ENCODE data around the gene TSHZ2.

TSHZ2 gene

DNA sequence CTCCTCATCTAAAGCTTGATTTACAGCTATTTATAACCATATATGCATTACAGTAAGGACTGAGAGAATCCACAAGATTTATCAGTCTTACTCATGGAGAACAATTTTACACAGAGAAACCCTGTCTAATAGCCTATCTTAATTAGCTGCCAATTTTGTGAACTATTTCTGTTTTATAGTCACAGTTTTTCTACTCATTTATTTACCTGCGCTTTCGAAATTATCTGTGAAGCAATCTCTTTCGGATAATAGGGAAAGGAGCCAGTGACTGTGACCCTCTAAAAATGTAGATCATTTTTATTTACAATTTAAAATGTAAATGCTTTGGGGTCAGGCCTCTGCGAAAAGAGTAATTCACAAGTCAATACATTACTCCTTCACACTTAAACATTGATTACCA lies 98.1 kb downstream of the TSHZ2 start:
- no peak for DNase-seq

DNA sequence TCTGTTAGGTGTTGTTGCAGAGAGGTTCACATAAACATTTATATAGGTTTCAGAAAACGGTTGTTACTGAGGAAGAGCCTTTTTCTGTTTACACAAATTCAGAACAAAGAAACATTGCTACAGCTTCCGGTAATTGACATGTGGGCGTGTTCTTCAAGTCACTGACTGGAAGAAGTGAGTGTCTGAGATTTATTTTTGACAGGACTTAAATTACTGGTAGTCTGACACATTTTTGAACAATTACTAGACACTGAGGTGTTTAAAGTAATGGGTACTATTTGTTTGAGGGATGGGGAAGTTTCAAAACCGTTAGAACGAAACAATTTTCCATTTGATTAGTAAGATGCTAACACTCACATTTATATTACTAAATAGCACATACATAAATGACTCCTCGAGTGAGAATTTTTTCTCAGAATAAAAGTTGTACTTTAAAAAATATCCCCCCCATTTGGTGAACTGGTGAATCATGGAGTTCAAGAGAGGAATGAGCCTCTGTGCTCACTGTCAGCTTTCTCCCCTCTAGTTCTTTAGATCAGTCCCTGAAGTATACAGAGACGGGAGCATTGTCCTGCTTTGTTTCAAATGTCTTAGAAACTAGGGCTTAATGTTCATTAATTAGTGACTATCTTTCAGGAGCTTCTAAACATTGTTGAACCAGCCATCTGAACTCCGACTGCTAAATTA lies 98.7 kb downstream of the TSHZ2 start:
- DNase-seq = no peak

DNA sequence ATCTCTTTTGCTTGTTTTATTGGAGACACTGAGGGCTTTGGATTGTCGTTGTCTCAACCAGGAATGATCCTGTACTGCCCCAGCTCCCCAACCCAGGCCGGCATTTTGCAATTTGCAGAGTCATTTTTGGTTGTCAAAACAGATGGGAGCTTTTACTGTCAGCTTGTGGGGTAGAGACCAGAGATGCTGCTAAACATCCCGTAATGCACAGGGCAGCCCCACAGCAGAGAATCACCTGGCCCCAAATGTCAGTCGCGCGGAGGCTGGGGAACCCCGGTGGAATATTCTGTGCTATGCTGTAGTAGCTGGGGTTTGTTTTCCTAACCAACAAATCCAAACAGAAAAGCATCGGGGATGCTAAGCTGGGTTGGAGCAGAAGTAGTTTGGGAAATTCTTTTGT lies 99.7 kb downstream of the TSHZ2 start:
- no peak for DNase-seq

DNA sequence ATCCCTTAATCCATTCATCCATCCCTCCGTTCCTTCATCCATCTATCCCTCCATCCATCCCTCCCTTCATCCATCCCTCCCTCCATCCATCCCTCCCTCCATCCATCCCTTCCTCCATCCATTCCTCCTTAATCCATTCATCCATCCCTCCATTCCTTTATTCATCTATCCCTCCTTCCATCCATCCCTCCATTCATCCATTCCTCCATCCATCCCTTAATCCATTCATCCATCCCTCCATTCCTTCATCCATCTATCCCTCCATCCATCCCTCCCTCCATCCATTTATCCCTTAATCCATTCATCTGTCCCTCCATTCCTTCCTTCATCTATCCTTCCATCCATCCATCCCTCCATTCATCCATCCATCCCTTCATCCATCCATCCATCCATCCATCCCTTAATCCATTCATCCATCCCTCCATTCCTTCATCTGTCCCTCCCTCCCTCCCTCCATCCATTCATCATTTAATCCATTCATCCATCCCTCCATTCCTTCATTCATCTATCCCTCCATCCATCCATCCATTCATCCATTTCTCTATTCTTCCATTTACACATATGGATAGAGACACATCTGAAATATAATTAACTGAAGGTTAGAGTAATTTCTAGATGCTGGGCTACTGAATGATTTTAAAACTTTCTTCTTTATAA lies 100.9 kb downstream of the TSHZ2 start:
- DNase-seq = no peak

DNA sequence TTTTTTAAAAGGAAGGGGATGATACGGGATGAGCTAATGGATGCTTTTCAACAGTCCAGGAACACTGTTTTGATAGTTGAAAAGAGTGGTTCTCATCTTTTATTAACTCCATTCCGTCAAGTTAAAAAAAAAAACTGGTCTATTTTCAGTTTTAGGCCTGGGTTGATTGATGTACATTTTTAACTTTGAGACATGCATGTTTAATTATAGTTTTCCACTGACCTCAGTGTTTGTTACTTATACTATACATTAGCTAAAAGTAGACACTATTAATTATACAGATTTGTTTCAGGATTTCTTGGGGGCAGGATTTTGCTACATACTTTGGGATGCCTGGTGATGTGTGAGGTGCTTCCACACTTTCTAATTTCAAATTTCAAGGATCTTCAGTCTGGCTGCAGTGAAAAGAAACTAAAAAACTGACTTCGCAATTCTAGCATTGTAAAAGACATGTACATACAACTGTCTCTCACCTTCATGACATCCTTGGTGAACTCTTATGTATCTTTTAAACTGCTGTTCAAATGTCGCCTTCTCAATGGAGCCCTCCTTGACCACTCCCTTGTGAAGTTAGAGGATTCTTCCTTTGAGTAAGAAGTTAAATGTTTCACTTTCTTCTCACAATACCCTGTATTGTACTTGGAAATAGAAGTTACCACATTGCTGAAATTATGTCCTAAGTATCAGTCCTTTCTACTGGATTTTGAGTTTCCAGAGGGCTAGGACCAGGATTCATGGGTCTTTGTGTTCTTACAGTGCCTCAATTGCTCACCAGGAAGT lies 101.7 kb downstream of the TSHZ2 start:
- no peak for DNase-seq

DNA sequence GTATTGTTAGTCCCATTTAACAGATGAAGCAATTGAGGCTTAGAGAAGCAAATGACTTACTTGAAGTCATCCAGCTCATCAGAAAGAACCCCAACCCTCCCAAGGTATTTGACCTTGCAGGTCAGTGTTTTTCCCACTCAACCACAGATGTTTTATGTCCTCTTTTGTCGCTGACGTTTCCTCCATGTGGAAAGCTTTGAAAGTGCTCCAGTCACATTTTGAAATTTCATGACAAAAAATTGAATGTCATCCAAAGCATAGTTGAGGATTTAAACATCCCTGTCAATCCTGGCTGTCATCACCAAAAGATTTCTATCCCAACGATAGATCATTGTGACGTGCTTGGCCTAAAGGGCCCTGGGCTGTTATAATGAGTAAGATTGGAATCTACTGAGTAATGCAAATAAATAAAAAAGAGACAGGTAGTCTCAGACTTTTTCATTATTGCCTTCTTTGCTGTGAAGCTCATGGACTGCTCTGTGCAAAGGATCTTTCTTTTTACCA lies 102.7 kb downstream of the TSHZ2 start:
- no peak for DNase-seq

DNA sequence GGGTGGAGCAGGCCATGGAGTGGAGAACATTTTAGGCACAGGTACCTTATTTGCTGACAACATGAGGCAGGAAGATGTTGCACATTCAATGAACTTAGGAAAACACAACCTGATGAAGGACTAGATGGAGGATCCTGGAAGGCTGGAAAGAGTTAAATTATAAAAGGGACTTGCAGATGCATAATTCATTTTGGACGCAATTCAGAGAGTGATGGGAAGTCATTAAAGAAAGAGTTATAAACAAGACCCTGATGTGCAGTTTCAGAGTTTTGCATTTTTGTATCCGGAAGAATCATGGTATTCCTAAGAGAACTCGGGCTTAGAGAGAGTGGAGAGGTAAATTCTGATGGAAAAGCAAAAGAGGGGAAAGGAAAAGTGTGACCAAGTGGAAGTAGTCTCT lies 104.5 kb downstream of the TSHZ2 start:
- DNase-seq = no peak

DNA sequence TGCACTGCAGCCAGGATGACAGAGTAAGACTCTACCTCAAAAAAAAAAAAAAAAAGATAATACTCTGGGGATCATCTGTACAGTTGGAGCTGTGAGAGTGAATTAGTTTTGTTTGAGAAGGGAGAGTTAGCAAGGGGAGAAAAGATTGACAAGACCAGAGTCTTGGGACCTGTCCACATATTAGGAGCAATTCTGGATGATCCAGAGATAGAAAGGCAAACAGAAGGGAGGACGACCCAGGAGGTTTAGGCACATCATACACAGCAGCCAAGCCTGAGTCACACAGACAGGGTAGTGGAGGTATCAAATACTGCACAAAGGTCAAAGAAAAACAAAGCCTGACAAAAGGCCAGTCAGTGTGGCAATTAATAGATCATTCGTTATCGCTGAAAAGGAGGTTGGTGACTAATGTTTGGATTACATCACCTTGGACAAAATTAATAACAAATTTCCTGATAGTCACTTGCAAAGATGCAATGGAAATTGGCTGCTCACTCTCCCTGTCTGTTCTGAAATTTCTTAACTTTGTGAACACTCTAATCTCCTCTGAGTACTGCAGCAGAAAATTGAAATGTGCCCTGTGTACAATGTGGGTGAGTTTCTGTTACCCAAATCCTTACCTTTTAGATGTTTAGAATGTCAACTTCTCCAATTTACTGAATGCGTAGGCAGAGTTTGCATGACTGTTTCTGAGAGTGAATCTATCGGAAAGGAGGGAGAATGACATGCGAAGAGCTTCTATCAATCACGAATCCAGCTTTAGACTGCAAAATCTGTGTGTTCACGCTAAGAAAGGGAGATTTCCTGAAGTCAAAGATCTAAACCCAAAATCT lies 105.4 kb downstream of the TSHZ2 start:
- DNase-seq = no peak

DNA sequence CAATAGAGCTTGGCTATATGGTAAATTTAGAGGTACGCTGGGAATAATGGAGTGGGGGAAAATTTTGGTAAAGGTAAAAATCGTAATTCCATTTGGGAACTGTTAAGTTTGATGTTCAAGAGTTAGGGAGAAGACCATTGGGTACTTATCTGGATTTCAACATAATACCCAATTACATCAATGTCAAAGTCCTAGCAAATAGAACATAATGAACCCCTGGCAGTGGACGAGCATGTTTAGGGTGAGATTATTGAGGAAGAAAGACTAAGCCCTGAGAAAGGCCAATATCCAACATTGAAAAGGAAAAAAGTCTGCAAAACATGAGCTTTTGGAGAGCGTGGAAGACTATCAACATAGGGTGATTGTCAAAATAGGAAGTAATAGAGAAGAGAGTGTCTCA lies 106.6 kb downstream of the TSHZ2 start:
- no peak for DNase-seq

DNA sequence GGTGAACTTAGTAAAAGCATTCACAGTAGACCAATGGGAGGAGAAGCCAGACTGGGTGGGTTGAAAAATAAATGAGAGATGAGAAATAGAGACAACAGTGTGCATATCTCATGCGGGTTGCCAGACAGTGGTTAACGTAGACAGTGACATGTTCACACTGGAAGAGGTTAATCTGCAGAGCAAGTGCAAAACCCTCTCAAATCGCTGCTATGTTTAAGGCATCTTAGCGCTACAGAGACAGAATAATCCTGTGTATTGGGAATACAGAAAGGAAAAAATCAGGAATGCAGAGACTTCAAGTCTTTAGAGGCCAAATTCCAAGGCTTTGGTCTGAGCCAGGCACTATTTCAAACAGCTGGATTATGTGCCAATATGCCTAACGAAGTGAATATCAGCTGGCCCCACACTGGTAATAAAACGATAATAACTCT lies 107.1 kb downstream of the TSHZ2 start:
- DNase-seq = no peak

DNA sequence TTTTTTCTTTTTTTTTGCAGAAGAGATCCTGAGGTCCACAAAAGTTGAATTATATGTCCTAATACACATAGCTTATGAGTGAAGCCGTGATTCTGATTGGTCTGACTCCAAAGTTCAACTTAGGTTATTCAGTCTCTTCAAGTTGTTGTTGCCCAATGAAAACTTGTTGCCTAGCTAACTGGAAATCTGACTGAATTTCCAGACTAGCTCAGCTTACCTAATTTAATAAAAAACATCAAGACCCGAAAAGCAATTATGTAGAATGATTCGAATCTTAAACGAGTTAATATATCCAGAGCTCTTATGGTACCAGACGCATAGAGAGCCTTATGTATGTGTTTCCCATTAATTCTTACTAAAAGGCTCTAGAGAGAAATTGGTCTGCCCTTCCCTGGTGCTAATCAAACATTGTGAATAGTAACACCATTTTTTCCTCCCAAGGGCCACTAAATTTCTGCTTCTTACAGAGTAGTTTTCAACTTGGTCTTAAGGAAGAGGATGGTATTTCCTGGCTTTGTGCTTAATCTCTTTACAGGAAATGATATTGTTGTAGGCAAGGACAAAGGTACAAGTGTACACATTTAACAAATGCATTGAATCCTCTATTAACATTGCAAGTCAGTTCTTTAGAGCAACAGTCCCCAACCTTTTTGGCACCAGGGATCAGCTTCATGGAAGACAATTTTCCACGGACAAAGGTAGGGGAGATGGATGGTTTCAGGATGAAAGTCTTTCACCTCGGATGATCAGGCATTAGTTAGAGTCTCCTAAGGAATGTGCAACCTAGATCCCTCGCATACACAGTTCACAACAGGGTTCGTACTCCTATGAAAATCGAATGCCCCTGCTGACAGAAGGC lies 107.9 kb downstream of the TSHZ2 start:
- no peak for DNase-seq

DNA sequence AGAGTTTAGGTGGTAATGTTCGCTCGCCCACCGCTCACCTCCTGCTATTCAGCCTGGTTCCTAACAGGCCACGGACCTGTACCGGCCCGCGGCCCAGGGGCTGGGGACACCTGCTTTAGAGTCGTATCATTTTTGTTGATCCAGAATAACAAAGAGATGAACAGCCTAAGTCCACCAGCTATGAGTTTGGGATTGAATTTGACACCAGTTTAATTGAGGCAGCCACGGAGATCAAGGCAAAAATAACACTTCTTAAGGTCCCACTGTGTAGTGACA lies 108.5 kb downstream of the TSHZ2 start:
- DNase-seq = no peak

DNA sequence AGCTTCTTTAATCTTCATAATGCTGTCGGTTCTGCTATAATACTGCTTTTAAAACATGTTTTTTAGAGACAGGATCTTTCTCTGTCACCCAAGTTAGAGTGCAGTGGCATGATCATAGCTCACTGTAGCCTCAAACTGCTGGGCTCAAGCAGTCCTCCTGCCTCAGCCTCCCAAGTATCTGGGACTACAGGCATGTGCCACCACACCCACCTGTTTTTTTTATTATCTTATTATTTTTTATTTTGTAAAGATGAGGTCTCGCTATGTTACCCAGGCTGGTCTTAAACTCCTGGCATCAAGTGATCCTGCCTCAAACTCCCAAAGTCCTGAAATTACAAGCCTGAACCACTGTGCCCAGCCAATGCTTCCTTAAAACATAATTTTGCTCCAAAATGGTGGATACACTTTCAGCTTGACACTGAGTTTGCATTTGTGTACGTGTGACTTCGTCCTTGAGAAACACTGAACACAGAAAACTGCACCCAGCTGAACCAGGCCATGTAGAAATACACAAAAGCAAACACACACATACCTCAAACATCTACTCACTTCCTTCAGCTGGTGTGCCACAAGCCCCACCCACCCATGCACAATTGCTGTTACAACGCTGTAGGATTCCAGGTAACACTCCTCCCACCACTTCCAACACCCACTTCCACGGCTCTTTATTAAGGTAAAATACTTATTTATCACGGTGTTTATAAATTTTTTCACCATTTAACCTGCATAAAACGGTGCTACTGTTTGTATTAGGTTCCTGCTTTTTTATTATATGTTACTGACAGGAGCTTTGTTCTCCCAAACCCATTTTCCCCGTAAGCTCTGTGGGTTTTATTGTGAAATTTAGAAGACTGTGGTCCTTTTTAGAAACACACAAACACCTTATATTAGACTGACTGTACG lies 109.1 kb downstream of the TSHZ2 start:
- no peak for DNase-seq

DNA sequence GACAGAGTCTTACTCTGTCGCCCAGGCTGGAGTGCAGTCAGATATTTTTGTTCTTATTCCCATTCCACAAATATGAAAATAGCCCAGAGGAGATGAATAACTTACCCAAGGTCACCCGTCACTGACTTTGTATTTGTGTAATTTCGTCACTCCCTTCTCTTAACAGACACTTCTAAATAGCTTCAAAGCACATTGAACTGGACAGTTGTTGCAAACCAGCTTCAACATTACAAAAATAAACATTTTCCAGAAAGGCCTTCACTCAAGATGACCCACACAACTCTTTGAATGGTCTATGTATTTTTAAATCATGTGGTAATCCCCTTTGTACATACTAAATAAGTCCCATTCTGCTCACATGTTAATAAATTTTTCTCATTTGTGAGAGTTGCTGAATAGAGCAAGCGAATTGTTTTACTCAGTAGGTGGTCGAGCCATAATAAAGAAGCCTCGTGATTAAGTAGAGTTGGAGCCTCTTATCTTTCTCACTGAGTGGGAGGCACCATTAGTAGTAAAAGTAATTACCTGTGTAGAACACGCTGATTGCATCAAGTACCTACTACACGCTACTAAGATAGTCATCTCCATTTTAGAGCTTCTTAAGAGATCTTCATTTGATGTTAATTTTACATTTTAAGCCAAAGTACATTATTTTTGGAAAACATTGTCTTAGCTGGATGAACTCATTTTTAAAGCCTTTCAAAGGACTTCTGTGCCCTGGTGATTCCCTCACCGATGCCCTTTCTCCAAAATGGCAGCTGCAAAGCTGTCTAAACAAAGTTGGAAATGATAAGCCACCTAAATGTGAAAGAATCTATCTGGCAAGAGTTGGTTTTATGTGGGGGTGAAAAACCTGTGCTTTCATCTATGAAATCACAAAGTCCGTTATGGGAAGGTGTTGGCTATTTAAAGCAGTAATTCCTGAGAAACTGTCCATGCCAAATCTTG lies 110.0 kb downstream of the TSHZ2 start:
- DNase-seq = no peak

DNA sequence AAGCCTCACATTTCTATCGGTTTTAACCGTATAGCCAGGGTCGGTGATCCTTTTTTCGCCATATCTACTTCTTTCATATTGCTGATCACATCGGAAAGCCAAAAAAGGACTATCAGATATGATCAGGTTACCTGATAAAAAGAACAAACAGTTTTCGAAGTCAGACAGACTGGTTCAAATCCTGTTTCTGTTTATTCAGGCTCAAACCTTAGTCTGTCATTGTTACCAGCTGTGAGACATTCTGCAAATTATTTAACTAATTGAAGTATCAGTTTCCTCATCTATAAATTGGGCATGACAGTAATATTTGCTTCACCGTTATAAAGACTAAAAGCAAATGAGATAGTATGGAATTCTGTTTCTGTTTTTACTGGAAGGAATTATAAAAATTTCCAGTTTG lies 111.3 kb downstream of the TSHZ2 start:
- no peak for DNase-seq

DNA sequence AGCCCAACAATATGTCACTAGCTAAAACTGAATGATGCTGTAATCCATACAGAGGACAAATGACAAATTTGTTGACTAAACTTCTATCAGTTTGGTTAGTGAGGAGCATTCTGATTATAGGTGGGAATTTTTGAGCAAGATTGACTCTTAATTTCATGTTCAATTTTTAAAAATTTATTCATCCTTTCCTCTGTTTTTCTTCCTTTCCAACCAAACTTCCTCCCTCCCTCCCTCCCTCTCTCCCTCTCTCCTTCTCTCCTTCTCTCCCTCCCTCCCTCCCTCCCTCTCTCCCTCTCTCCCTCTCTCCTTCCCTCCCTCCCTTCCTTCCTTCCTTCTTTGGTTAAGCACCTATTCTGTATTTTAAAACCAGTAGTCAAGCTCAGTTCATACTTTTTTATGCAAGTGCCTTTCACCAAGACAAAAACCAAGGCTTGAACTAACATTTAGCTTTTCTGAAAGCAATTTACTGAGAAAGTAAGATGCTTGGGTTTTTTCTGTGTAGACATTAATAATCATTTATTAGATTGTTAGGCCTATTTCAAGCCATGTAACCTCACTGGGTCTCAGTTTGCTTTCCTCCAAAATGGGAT lies 112.3 kb downstream of the TSHZ2 start:
- DNase-seq = no peak

DNA sequence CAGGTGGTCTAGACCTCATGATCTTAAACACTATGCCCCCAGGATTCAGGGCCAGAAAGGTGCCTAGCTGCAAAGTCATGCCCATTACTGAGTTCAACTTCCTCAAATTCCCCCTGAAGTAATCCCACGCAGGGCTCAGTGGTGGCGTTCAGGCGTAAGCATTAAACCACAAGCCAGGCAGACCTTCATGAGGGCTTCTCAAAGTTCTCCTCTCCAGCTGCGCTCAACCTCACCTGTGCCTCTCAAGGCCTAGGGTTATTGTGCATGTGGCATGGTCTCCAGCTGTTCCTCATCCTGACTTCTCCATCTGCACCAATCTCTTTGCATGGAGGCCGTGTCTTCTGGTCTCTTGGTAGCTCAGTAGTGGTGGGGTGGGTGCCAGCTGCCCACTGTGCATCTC lies 113.6 kb downstream of the TSHZ2 start:
- DNase-seq = no peak

DNA sequence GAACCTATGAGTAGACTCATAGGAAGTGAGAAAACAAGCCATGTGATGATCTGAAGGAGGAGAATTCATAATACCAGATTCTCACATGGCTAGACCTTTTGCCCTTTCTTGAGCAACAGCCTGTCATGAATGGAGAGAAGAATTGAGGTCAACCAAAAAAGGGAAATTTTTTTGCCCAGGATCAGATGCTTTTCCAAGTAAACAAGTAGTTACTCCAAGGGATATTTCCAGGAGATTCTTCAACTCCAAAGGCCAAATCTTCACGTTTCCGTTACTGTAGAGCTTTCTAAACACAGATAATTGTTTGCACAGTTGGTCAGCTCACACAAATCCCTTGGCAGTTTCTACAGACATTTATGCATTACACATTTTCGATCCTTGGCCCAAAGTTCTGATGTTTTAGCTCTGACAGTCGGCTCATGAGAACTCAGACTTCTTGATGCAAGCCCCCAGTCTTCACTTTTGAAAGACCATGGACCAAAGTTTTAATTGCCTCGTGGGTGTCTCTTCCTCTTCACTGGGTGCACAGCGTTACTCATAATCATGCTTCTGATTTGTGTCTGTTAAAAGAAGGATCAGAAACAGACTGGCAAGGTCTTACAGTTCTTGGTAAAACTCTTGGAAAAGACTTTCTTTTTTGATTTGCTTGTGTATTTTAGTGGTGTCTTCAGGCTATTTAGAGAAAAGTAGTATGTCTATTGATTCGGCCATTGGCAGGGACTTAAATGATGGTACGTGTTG lies 115.0 kb downstream of the TSHZ2 start:
- no peak for DNase-seq

DNA sequence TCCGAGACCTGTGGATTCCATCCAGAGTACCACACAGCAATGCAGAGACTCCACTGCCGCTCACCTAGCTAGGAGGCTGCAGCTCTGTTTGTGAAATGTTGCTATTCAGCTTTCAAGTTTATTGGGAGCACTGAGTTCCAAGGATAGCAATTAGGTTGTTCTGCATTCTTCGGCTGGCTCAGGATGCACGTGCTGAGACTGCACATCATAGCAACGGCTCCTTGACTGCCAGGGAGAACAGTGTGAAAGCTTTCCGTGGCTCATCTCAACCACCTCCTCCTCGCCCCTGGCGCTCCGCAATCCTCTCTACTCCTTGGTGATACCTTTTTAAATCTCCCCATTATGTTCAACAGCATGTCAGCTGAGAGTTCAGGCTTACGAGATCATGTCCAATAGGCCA lies 116.6 kb downstream of the TSHZ2 start:
- DNase-seq = no peak

Data from HCEC 1CT (cell line).